ENCODE results near the gene MAGEB2. TPM values are rescaled to one million over a fixed set of nuclear protein-coding genes. Genes with fewer than 3 reads are reported as not detected.

MAGEB2 gene, protein sequence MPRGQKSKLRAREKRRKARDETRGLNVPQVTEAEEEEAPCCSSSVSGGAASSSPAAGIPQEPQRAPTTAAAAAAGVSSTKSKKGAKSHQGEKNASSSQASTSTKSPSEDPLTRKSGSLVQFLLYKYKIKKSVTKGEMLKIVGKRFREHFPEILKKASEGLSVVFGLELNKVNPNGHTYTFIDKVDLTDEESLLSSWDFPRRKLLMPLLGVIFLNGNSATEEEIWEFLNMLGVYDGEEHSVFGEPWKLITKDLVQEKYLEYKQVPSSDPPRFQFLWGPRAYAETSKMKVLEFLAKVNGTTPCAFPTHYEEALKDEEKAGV
- not detected in 5 replicates for total RNA-seq (2022; extraction: Qiagen RNA extraction)

DNA sequence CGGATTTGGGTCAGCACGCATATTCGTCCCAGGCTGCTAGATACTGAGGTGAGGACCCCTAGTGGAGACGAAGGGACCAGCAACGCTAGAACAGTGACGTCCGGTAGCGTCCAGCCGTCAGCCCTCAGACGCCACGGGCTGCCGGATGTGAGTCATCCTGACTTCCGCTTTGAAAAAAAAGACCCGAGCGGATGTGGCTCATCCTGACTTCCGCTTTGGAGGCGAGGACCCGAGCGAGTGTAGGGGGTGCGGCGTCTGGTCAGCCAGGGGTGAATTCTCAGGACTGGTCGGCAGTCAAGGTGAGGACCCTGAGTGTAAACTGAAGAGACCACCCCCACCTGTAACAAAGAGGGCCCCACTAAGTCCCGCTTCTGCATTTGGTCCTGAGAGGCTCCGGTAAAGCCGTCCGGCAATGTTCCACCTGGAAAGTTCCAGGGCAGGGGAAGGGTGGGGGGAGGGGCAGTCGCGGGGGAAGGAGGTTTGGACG is at the start of gene MAGEB2:
Gene MAGEB2 (plus strand): TSS at position 207 of the 487 bp plus-strand sequence. CDS start 3,018 bp downstream, outside the sequence.

DNA sequence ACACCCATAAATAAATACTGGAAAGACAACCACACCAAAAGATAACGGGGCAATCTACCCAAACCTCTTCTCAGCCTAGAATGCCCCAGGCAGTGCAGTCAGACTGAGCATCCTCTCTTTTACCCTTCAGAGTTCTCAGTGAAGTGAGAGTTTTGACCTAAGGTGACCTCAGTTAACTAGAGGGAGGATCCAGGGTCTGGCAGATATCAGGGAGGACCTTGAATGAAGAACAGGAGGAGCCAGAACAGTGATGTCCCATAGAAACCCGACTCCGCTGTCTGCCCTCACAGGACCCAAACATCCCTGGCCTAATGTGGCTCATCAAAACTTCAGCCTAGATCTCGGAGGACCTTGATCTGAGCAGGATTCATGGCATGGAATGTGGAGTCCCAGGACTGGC is 15.0 kb downstream of the MAGEB2 start, which contains the start of gene MAGEB3:
Gene MAGEB3 (plus strand): TSS at position 263 of the 400 bp plus-strand sequence. CDS start 5,268 bp downstream, outside the sequence.

DNA sequence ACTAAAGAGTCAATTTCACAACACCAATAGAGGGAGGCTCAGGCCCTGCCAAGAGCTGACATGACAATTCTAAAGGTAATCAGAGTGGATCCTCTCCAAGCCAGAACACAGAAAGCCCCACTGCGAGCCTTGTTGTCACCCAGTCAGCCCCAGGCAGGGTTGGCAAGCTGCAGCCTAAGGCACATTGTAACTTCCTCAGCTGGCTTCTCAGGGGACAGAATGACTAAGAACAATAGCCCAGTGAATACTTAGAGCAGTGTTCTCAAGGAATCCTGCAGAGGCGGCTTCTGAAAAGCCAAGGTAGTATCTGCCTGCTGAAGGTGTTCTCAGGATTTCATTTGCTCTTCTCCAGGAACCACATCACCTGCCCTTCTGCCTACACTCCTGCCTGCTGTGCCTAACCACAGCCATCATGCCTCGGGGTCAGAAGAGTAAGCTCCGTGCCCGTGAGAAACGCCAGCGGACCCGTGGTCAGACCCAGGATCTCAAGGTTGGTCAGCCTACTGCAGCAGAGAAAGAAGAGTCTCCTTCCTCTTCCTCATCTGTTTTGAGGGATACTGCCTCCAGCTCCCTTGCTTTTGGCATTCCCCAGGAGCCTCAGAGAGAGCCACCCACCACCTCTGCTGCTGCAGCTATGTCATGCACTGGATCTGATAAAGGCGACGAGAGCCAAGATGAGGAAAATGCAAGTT is 26.5 kb downstream of the MAGEB2 start, which contains the start of gene MAGEB4:
Gene MAGEB4 (plus strand): TSS at position 277 of the 692 bp plus-strand sequence. CDS start 136 bp downstream, at position 413.

DNA sequence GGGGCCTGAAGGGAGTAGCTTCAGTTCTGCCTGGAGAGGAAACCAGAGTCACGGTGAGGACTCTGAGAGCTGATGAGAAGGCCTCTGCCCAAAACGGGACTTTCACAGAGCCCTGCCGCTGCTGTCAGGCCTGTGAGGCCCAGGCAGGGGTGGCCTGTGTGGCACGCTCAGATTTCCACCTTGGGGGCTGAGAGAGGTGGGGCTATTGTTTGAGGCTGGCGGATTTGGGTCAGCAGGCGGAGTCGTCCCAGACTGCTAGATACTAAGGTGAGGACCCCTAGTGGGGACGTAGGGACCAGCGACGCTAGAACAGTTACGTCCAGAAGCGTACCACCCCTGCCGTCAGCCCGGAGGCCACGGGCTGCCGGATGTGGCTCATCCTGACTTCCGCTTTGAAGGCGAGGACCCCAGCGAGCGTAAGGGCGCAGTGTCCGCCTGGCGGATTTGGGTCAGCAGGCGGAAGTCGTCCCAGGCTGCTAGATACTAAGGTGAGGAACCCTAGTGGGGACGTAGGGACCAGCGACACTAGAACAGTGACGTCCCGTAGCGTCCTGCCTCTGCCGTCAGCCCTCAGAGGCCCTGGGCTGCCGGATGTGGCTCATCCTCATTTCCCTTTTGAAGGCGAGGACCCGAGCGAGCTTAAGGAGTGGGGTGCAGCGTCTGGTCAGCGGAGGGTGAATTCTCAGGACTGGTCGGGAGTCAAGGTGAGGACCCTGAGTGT is 31.6 kb downstream of the MAGEB2 start, which contains the start of gene MAGEB1:
Gene MAGEB1 (plus strand): TSS at position 378 of the 721 bp plus-strand sequence. CDS start 3,348 bp downstream, outside the sequence.

Other genes with a start within 250 kb of the MAGEB2 start
- gene MAGEB3, start 15.1 kb downstream of the MAGEB2 start, total RNA-seq (2022; extraction: Qiagen RNA extraction), result not detected in 5 replicates
- gene MAGEB4, start 26.4 kb downstream of the MAGEB2 start, total RNA-seq (2022; extraction: Qiagen RNA extraction), result not detected in 5 replicates
- gene MAGEB1, start 31.6 kb downstream of the MAGEB2 start, total RNA-seq (2022; extraction: Qiagen RNA extraction), result not detected in 5 replicates
- 20.9 to 50.9 TPM (median 32.0 TPM) in 5 replicates for gene NR0B1, start 93.8 kb downstream of the MAGEB2 start, total RNA-seq (2022; extraction: Qiagen RNA extraction)

All from A549 treated with CORT108297 at 1 μM for 4 hours (cell line).